Adrenal gland (tissue), 12 donors: ENCODE measurements around the gene ARTN. TPM values are rescaled to one million over a fixed set of nuclear protein-coding genes. Genes with fewer than 3 reads are reported as not detected.

Experiments used
- DNase-seq, 7 donors: peaks; one replicate each; pipeline ENCODE4 v3.0.0-alpha.2; 2019 to 2020
- H3K27ac ChIP-seq, 5 donors: fragments of 200-600 bp; sonication (generic) in 4 of 5; 1 replicate in 3 of 5; 2 replicates in 2 of 5; pipeline versions ENCODE4 v1.5.1 to v1.8.0; 2016 to 2020; ENCODE audit warnings: mild to moderate bottlenecking in 1 of 5
- H3K27me3 ChIP-seq: fragments of 200-600 bp; 2 replicates; pipeline ENCODE4 v1.8.0; 2021
- H3K36me3 ChIP-seq, 2 donors: fragments of 200-600 bp; replicated peaks in 1 of 2; 1 replicate in 1 of 2; 2 replicates in 1 of 2; pipeline versions ENCODE4 v1.5.1 to v1.8.0; 2018 to 2022
- H3K4me1 ChIP-seq, 2 donors: fragments of 200-600 bp; replicated peaks in 1 of 2; 1 replicate in 1 of 2; 2 replicates in 1 of 2; pipeline versions ENCODE4 v1.5.1 to v1.8.0; 2018 to 2021
- H3K4me3 ChIP-seq, 4 donors: fragments of 200-600 bp; sonication (generic) in 3 of 4; one replicate each; pipeline ENCODE4 v1.5.1; 2016 to 2018
- H3K9me3 ChIP-seq, 3 donors: fragments of 200-600 bp; sonication (generic) in 1 of 3; replicated peaks in 1 of 3; 1 replicate in 2 of 3; 2 replicates in 1 of 3; pipeline versions ENCODE4 v1.5.1 to v1.8.0; 2016 to 2021
- POLR2A ChIP-seq, 2 donors: fragments of 450-650 bp; IDR thresholded peaks; one replicate each; pipeline ENCODE4 v1.6.1; 2017; ENCODE audit warnings: antibody characterized with exemption in 2 of 2, mild to moderate bottlenecking in 2 of 2, moderate library complexity in 1 of 2
- WGBS, 4 donors: extraction: QIAGEN DNeasy Blood & Tissue Kit in 2 of 4; methylation state at CpG; one replicate each; pipeline versions ENCODE4 v1.1.5 to v1.1.7; 2013 to 2017; 5-methylcytosine and 5-hydroxymethylcytosine counted together
- intact Hi-C, 2 donors: fragments of 100-400 bp; cut with DNase I; formaldehyde crosslinking; loops; one replicate each; pipeline versions ENCODE4 v1.14.1 to v1.15.0; 2022 to 2023
- polyA plus RNA-seq, 3 donors: library from polyadenylated mRNA; stranded (reverse); fragments of 200-250 nt in 2 of 3; fragments of 350-450 nt in 1 of 3; fragmentation: Illumina TruSeq in 1 of 3; extraction: RNeasy Lipid Tissue Mini Kit (QIAGEN cat#74804) in 1 of 3; gene quantifications; one replicate each; pipeline ENCODE4 v1.2.3, GENCODE V29; 2013 to 2014
- total RNA-seq, 9 donors: library from RNA; depleted of rRNA in 4 of 9; stranded (reverse); fragments of >200 nt in 4 of 9; fragments of 120-200 nt in 1 of 9; fragmentation: NEBNext Ultra II Directional in 1 of 9; extraction: Animal tissue kit (Norgen Biotek cat#: 25700) in 1 of 9; gene quantifications; one replicate each; pipeline versions ENCODE4 v1.1.0 to v1.2.4, GENCODE V29; 2013 to 2023
- TF ChIP-seq, protein P1 (sequence below), 6 experiments: fragments of 450-650 bp in 4 of 6; fragments of 200-600 bp in 2 of 6; sonication (generic) in 1 of 6; IDR thresholded peaks; 1 replicate in 5 of 6; 2 replicates in 1 of 6; pipeline versions ENCODE4 v1.5.1 to v1.8.0; 2016 to 2021; ENCODE audit warnings: antibody characterized with exemption in 6 of 6, mild to moderate bottlenecking in 2 of 6, moderate library complexity in 1 of 6
- donor health status: healthy with polysubstance abuse.
- donor health status: Bipolar disorder and iron deficiency.
- donor health status: DM: yes; HTN: yes; CAD: no.
- donor health status: DM: no; HTN: no; CAD: no.
- donor health status: DM: no; HTN: no; CAD: no.
- donor health status: DM: yes; HTN: yes; CAD: no.

The ARTN gene
- total and polyA plus RNA-seq, 12 donors = 0.23 to 4.9 (median 0.89) TPM; not detected in 1

GRCh38 chr1:43973981-43974442 is 40.4 kb downstream of the ARTN start:
- no peak for DNase-seq
- H3K4me1 ChIP-seq = peaks cover 21 to 52% of the 10 kb centered on the region in 2 donors

GRCh38 chr1:43974443-43975248 is 41.0 kb downstream of the ARTN start, which contains the start of gene ATP6V0B:
TSS of gene ATP6V0B (plus strand) at chr1:43974960. CDS start at chr1:43975041, 81 bp downstream.
- DNase-seq = peak; percentile 94 to 98 (median 97)
- TF ChIP-seq, protein P1, sequence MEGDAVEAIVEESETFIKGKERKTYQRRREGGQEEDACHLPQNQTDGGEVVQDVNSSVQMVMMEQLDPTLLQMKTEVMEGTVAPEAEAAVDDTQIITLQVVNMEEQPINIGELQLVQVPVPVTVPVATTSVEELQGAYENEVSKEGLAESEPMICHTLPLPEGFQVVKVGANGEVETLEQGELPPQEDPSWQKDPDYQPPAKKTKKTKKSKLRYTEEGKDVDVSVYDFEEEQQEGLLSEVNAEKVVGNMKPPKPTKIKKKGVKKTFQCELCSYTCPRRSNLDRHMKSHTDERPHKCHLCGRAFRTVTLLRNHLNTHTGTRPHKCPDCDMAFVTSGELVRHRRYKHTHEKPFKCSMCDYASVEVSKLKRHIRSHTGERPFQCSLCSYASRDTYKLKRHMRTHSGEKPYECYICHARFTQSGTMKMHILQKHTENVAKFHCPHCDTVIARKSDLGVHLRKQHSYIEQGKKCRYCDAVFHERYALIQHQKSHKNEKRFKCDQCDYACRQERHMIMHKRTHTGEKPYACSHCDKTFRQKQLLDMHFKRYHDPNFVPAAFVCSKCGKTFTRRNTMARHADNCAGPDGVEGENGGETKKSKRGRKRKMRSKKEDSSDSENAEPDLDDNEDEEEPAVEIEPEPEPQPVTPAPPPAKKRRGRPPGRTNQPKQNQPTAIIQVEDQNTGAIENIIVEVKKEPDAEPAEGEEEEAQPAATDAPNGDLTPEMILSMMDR (IDR thresholded peaks at IDR 0.05) = peak in 4 of 6 experiments; percentile 7 to 63 (median 48)
- TF ChIP-seq POLR2A (IDR thresholded peaks at IDR 0.05) = peak; percentile 59 to 92
- intact Hi-C loops = no loop called here
- no peaks in the 10 kb centered on the region for H3K27me3 ChIP-seq
- H3K36me3 ChIP-seq = peaks cover 0 to 33% of the 10 kb centered on the region in 2 donors
- peaks cover 22 to 52% of the 10 kb centered on the region in 2 donors for H3K4me1 ChIP-seq
- WGBS, 4 donors = 0 to 1% (median 0%) methylated on average over 8 to 93 of the region's 93 CpGs
- H3K4me3 ChIP-seq = peak within 1 kb of the TSS; percentile 56 to 97 (median 82)
- H3K9me3 ChIP-seq = no peaks in the 10 kb centered on the region
- H3K27ac ChIP-seq = peak within 1 kb of the TSS; percentile 80 to 98 (median 92)

More at GRCh38 chr1:43973981-43974442, 40.4 kb downstream of the ARTN start:
- WGBS, 4 donors = 37 to 42% (median 40%) methylated on average over 9 of the region's 9 CpGs
- intact Hi-C loops = no loop called here
- no peak for TF ChIP-seq POLR2A (IDR thresholded peaks at IDR 0.05)
- TF ChIP-seq, protein P1 (IDR thresholded peaks at IDR 0.05) = no peak
- H3K27me3 ChIP-seq = no peaks in the 10 kb centered on the region
- H3K4me3 ChIP-seq = peak overlapping the region in 3 of 4 donors; percentile 80 to 97 (median 85)
- peak overlapping the region in 4 of 5 donors; percentile 91 to 98 (median 94) for H3K27ac ChIP-seq
- peaks cover 0 to 33% of the 10 kb centered on the region in 2 donors for H3K36me3 ChIP-seq
- H3K9me3 ChIP-seq = no peaks in the 10 kb centered on the region

GRCh38 chr1:43975249-43975961 is 41.8 kb downstream of the ARTN start:
- peak; percentile 70 to 81 (median 77) for DNase-seq
- Histone ChIP-seq H3K9me3 (no peaks in the 10 kb centered on the region), H3K27me3 (no peaks in the 10 kb centered on the region), H3K36me3 (peaks cover 0 to 33% of the 10 kb centered on the region in 2 donors), H3K27ac (peak overlapping the region; percentile 80 to 98 (median 92)), H3K4me3 (peak overlapping the region; percentile 56 to 97 (median 82)), H3K4me1 (peaks cover 26 to 55% of the 10 kb centered on the region in 2 donors)
- TF ChIP-seq, protein P1 (IDR thresholded peaks at IDR 0.05) = peak in 1 of 6 experiments; percentile 23
- TF ChIP-seq POLR2A (IDR thresholded peaks at IDR 0.05) = no peak
- intact Hi-C loops = no loop called here
- WGBS, 4 donors = 0 to 4% (median 1%) methylated on average over 25 to 34 of the region's 34 CpGs

GRCh38 chr1:43976045-43976444 is 42.4 kb downstream of the ARTN start:
- Histone ChIP-seq H3K4me1 (peaks cover 19 to 48% of the 10 kb centered on the region in 2 donors), H3K36me3 (peaks cover 0 to 33% of the 10 kb centered on the region in 2 donors), H3K27ac (peak overlapping the region in 1 of 5 donors; percentile 96), H3K4me3 (peak overlapping the region in 3 of 4 donors; percentile 56 to 97 (median 85)), H3K9me3 (no peaks in the 10 kb centered on the region), H3K27me3 (no peaks in the 10 kb centered on the region)
- WGBS, 4 donors = 57 to 89% (median 75%) methylated on average over 1 to 4 of the region's 4 CpGs
- DNase-seq = no peak
- intact Hi-C loops = no loop called here
- no peak for TF ChIP-seq POLR2A (IDR thresholded peaks at IDR 0.05)
- TF ChIP-seq, protein P1 (IDR thresholded peaks at IDR 0.05) = no peak
